ENCODE data around the gene RXRB.

- no peak for TF ChIP-seq EZH2 (conservative IDR thresholded peaks at IDR 0.05; ENCODE audit: low read depth, low read length)
- no peak for TF ChIP-seq ESRRA (CRISPR knock-in tag; IDR thresholded peaks at IDR 0.05; ENCODE audit: low read depth)
- TF ChIP-seq MAFF (IDR thresholded peaks at IDR 0.05; ENCODE audit: low read depth, low read length), result no peak
- TF ChIP-seq, protein P1, sequence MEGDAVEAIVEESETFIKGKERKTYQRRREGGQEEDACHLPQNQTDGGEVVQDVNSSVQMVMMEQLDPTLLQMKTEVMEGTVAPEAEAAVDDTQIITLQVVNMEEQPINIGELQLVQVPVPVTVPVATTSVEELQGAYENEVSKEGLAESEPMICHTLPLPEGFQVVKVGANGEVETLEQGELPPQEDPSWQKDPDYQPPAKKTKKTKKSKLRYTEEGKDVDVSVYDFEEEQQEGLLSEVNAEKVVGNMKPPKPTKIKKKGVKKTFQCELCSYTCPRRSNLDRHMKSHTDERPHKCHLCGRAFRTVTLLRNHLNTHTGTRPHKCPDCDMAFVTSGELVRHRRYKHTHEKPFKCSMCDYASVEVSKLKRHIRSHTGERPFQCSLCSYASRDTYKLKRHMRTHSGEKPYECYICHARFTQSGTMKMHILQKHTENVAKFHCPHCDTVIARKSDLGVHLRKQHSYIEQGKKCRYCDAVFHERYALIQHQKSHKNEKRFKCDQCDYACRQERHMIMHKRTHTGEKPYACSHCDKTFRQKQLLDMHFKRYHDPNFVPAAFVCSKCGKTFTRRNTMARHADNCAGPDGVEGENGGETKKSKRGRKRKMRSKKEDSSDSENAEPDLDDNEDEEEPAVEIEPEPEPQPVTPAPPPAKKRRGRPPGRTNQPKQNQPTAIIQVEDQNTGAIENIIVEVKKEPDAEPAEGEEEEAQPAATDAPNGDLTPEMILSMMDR (CRISPR knock-in tag; IDR thresholded peaks at IDR 0.05), result no peak
- no peak for TF ChIP-seq TCF7L2 (IDR thresholded peaks at IDR 0.05; ENCODE audit: low read depth, low read length)
- TF ChIP-seq ZNF660 (CRISPR knock-in tag; IDR thresholded peaks at IDR 0.05; ENCODE audit: borderline replicate concordance, low read depth), result no peak
- no peak for TF ChIP-seq THRA (CRISPR knock-in tag; IDR thresholded peaks at IDR 0.05; ENCODE audit: borderline replicate concordance)
- TF ChIP-seq ZXDC (CRISPR knock-in tag; IDR thresholded peaks at IDR 0.05), result no peak
- TF ChIP-seq, protein P2, sequence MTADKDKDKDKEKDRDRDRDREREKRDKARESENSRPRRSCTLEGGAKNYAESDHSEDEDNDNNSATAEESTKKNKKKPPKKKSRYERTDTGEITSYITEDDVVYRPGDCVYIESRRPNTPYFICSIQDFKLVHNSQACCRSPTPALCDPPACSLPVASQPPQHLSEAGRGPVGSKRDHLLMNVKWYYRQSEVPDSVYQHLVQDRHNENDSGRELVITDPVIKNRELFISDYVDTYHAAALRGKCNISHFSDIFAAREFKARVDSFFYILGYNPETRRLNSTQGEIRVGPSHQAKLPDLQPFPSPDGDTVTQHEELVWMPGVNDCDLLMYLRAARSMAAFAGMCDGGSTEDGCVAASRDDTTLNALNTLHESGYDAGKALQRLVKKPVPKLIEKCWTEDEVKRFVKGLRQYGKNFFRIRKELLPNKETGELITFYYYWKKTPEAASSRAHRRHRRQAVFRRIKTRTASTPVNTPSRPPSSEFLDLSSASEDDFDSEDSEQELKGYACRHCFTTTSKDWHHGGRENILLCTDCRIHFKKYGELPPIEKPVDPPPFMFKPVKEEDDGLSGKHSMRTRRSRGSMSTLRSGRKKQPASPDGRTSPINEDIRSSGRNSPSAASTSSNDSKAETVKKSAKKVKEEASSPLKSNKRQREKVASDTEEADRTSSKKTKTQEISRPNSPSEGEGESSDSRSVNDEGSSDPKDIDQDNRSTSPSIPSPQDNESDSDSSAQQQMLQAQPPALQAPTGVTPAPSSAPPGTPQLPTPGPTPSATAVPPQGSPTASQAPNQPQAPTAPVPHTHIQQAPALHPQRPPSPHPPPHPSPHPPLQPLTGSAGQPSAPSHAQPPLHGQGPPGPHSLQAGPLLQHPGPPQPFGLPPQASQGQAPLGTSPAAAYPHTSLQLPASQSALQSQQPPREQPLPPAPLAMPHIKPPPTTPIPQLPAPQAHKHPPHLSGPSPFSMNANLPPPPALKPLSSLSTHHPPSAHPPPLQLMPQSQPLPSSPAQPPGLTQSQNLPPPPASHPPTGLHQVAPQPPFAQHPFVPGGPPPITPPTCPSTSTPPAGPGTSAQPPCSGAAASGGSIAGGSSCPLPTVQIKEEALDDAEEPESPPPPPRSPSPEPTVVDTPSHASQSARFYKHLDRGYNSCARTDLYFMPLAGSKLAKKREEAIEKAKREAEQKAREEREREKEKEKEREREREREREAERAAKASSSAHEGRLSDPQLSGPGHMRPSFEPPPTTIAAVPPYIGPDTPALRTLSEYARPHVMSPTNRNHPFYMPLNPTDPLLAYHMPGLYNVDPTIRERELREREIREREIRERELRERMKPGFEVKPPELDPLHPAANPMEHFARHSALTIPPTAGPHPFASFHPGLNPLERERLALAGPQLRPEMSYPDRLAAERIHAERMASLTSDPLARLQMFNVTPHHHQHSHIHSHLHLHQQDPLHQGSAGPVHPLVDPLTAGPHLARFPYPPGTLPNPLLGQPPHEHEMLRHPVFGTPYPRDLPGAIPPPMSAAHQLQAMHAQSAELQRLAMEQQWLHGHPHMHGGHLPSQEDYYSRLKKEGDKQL (CRISPR knock-in tag; IDR thresholded peaks at IDR 0.05; ENCODE audit: low read depth), result no peak
- TF ChIP-seq HDAC6 (IDR thresholded peaks at IDR 0.05; ENCODE audit: low read depth, low read length), result no peak
- TF ChIP-seq POLR2A (IDR thresholded peaks at IDR 0.05; ENCODE audit: insufficient read depth in 1 of 2, low read depth in 2 of 2, low read length in 2 of 2), result no peak
Observed at GRCh38 chr6:33204165-33204414, 3.6 kb upstream of the RXRB start.
